NCI-H82 (cell line): ENCODE data around the gene UBB.

Experiments used
- DNase-seq: peaks from one replicate; lab custom pipeline; 2025; lab: John Stamatoyannopoulos, UW

The UBB gene

DNA sequence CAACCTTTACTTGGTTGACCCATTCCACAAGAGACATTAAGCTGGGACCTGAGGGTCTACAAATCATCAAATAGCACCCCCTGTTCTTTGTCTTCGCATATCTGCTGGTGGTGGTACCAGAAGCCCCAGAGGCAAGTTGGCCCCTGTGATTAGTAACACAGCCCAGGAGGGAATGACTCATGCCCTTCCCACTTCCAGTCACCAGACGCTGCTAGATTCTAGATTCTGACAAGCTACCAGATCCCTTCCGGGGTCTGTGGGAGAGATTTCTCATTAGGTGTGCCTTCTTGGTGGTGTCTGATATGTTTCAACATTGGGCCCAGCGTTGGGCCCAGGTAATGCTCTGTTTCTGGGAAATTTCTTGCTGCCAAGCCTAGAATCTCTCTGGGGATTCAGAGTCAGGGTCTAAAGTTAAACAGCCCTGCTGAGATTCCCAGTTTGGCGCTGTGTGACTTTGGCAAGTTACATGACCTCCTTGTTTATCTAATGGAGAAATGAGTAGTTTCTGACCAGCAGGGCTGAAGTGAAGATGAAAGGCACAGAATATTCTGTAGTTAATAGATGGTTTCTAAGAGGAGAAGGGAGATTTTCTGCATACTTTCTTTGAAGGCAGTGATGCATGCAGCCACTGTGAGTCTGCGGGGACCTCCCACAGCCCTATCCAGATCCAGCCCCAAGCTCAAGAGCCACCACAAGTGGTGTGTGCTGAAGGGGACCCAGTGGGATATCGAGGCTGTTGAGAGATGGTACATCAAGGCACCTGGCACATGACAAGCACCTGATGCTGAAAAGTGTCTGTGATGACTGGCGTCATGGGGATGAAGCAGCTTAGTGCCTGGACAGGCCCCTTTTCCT, 38.4 kb downstream of the UBB start:
- no peak for DNase-seq

DNA sequence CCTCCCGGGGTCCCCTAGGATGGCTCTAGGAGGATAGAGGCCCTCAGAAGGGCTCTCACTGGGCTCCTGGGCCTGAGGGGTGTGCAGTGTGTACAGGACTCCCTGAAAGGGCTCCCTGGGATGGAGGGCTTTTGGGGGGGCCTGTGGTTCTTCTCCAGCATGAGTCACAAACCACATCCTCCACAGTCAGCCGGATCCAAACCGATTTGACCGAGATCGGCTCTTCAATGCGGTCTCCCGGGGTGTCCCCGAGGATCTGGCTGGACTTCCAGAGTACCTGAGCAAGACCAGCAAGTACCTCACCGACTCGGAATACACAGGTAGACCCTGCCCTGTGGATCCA, 39.0 kb downstream of the UBB start:
- no peak for DNase-seq

DNA sequence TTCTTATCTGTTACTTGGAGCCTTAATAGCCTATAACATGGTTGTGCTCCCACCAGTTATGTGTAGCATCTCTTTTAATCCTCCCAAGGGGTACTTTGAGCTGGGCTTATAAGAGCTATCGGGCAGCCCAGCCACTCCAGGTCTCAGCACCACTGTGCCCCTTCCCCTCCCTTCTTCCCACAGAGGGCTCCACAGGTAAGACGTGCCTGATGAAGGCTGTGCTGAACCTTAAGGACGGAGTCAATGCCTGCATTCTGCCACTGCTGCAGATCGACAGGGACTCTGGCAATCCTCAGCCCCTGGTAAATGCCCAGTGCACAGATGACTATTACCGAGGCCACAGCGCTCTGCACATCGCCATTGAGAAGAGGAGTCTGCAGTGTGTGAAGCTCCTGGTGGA, 41.5 kb downstream of the UBB start:
- no peak for DNase-seq

DNA sequence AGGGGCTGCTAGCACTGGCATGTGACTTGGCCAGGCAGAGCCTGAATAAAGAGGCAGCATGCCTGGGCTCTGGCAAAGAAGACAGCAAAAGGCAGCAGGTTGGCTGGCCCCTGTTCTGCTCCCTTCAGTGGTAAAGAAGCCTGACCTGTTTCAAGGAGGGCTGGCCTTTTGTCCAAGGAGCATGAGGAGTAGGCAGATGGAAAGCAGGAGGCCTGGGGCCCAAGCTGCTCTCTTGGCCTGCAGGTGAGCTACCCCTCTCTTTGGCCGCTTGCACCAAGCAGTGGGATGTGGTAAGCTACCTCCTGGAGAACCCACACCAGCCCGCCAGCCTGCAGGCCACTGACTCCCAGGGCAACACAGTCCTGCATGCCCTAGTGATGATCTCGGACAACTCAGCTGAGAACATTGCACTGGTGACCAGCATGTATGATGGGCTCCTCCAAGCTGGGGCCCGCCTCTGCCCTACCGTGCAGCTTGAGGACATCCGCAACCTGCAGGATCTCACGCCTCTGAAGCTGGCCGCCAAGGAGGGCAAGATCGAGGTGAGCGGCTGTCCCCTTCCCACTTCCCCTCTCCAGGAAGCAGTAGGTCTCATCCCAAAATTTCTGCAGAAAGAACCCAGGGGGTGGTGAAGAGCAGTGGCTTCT, 42.5 kb downstream of the UBB start:
- no peak for DNase-seq

DNA sequence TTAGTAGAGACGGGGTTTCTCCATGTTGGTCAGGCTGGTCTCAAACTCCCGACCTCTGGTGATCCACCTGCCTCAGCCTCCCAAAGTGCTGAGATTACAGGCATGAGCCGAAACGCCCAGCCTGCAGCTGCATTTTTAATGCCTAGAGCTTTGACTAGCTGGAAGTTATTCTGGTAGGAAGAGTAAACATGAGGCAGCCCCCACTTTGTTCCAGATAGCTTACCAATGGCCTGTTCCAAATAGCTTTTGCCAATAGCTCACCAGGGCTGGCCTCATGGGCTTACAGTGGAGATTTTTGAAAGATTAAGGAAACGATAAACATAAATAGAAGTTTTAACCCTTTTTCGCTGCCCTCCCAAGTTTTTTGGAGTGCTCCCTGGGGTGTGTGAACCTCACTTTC, 44.3 kb downstream of the UBB start:
- DNase-seq, result no peak

DNA sequence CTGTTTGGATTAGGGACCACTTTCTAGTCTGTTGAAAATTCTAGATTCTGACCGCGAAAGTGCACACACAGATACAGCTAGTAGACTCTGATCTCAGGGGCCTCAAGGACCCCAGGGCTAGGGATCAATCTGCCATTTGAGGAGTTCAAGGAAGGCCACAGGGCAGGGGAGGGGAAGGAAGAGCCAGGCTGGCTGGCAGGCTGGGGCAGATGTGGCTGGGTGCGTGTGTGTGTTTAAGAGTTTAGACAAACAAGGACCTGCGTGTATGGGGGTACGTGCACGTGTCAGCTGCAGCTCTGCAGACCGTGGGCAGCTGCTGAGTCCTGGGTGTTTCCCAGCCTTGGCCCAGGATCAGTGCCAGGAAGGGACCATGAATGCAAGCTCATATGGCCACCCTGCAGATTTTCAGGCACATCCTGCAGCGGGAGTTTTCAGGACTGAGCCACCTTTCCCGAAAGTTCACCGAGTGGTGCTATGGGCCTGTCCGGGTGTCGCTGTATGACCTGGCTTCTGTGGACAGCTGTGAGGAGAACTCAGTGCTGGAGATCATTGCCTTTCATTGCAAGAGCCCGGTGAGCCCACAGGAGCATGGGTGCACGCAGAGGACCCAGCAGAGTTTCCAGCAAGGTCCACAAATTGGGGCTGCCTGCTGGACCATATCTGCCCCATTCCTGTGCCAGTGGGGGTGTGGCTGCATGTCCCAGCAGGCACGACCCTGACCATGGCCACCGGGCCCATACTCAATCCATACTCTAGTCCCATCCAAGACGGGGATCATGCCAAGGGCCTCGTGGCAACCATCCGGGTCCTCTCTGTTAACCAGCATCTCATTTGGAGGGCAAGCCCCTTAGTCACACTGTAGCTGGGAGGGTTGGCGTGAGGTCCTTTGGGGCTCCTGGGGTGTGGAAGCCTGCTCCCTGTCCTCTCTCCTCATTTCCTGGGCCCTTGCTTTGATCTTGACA, 45.1 kb downstream of the UBB start:
- DNase-seq, result peak; percentile 52

DNA sequence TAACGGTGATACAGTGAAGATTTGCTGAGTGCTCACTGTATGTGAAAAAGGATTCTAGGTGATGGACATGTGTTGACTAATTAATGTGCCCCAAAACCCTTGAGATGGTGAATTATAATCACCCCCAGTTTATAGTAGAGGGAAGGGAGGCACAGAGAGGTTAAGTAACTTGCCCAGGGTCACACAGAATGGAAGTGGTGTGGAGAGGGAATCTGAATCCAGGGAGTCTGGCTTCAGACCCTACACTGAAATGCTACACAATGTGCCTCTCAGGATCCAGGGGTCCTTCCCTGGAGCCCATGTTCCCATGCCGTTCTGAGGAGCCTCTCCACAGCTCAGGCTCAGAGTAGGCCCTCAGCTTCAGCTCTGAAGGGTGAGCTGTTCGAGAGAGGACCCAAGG, 46.1 kb downstream of the UBB start:
- DNase-seq, result no peak

DNA sequence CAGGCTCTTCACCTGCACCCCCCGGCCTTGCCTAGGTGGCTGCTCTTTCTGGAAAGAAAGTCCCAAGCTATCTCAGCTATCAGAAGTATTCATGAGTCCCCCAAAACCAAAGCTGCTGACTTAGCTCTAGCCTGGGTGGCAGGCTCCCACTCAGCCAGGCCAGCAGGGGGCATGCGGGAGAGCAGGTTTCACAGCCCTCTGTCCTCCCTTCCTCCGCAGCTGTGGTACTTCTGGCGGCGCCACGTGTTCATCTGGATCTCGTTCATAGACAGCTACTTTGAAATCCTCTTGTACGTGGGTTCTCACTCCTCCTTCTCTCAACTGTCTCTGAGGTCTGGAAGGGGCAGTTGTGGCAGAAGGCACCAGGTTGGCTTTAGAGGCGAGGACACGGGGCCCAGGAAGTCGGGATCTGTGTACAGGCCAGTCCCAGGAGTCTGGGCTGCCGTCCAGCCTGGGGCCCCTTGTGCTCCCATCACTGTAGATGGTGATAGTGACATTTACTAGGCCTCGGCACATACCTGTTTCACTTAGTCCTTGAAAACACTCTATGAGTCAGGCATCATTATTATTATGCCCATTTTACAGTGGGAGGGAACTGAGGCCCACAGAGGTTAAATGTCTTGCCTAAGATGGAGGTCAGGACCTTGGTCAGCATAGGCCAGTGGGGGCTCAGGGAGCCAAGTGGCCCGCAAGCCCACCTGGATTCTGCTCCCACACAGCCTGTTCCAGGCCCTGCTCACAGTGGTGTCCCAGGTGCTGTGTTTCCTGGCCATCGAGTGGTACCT, 47.4 kb downstream of the UBB start:
- peak; percentile 94 for DNase-seq

DNA sequence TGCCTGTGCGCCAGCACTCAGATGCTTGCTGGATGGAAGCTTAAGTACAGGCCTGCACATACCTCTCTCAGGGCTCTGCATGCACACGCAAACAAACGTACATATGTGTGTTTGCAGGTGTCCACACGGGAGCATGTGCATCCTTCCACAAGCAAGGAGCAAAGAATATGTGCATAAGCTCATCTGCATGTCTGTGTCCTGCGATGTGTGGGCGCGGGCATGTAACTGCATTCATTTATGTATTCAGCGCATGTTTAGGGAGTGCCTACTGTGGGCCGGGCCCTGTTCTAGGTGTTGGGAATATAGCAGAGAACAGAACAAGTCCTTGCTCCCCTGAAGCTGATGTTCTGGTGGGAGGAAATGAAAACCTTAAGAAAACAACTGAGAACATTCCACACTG, 48.2 kb downstream of the UBB start:
- DNase-seq, result no peak

DNA sequence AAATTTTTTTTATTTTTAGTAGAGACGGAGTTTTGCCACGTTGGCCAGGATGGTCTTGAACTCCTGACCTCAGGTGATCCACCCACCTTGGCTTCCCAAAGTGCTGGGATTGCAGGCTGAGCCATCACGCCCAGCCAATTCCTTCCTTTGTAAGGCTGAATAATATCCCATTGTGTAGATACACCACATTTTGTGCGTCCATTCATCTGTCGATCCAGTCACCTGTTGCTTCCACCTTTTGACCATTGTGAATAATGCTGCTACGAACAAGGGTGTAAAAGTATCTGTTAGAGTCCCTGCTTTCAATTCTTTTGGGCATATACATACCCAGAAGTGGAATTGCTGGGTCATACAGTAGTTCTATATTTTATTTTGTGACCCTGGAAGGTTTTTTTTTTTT, 49.8 kb downstream of the UBB start:
- DNase-seq, result no peak

DNA sequence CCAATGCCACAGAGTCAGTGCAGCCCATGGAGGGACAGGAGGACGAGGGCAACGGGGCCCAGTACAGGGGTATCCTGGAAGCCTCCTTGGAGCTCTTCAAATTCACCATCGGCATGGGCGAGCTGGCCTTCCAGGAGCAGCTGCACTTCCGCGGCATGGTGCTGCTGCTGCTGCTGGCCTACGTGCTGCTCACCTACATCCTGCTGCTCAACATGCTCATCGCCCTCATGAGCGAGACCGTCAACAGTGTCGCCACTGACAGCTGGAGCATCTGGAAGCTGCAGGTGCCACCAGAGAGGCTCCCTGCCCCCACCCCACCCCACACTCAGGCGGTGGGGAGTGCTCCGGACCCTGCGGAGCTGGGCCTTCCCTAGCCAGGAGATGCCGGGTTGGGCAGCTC, 51.1 kb downstream of the UBB start:
- DNase-seq, result no peak
